DOHH2 (cell line): ENCODE data around the gene RPL35.

ENCODE experiments used
- H3F3A ChIP-seq: fragments of 200-600 bp; sonication (generic), shearing (Covaris generic); 2 replicates; pipeline ENCODE4 v1.6.0; 2016; ENCODE audit warnings: antibody characterized with exemption, mild to moderate bottlenecking; ENCODE audit not compliant: control insufficient read depth, insufficient read depth
- H3K27ac ChIP-seq: fragments of 200-600 bp; sonication (generic); 2 replicates; pipeline ENCODE4 v1.5.1; 2014; ENCODE audit warnings: low read depth, mild to moderate bottlenecking, low read length, moderate library complexity
- H3K27me3 ChIP-seq: fragments of 200-600 bp; sonication (generic); 2 replicates; pipeline ENCODE4 v1.6.1; 2014; ENCODE audit warnings: mild to moderate bottlenecking, low read length, mixed read lengths; ENCODE audit not compliant: control insufficient read depth
- H3K36me3 ChIP-seq: fragments of 200-600 bp; sonication (generic); 2 replicates; pipeline ENCODE4 v1.6.1; 2014; ENCODE audit warnings: mild to moderate bottlenecking, low read length, moderate library complexity, mixed read lengths; ENCODE audit not compliant: control insufficient read depth
- H3K4me1 ChIP-seq: fragments of 200-600 bp; sonication (generic); 2 replicates; pipeline ENCODE4 v1.6.1; 2014; ENCODE audit warnings: mild to moderate bottlenecking, low read length, mixed read lengths; ENCODE audit not compliant: control insufficient read depth
- H3K4me2 ChIP-seq: fragments of 200-600 bp; sonication (generic); 2 replicates; pipeline ENCODE4 v1.6.0; 2014; ENCODE audit warnings: mild to moderate bottlenecking, low read length, moderate library complexity
- H3K4me3 ChIP-seq: fragments of 200-600 bp; sonication (generic); 2 replicates; pipeline ENCODE4 v1.5.1; 2014; ENCODE audit warnings: mild to moderate bottlenecking, low read length, mixed read lengths
- H3K79me2 ChIP-seq: fragments of 200-600 bp; sonication (generic); 2 replicates; pipeline ENCODE4 v1.6.1; 2014; ENCODE audit warnings: mild to moderate bottlenecking, low read length, mixed read lengths; ENCODE audit not compliant: control insufficient read depth
- H3K9me2 ChIP-seq: fragments of 200-600 bp; sonication (generic); replicated peaks from 2 replicates; pipeline ENCODE4 v1.6.1; 2014; ENCODE audit warnings: mild to moderate bottlenecking, low read length, mixed read lengths; ENCODE audit not compliant: control insufficient read depth
- H3K9me3 ChIP-seq: fragments of 200-600 bp; sonication (generic); 2 replicates; pipeline ENCODE4 v1.6.1; 2014; ENCODE audit warnings: antibody characterized with exemption, low read length, mixed read lengths; ENCODE audit not compliant: control insufficient read depth, insufficient read depth
- H4K20me1 ChIP-seq: fragments of 200-600 bp; sonication (generic); 2 replicates; pipeline ENCODE4 v1.6.0; 2014; ENCODE audit warnings: low read depth, mild to moderate bottlenecking, antibody characterized with exemption, low read length, moderate library complexity; ENCODE audit not compliant: control insufficient read depth, insufficient read depth
- EZH2phosphoT487 ChIP-seq: fragments of 200-600 bp; sonication (generic); IDR thresholded peaks from 2 replicates; pipeline ENCODE4 v1.6.1; 2017; ENCODE audit warnings: borderline replicate concordance, mild to moderate bottlenecking, antibody characterized with exemption, low read length, moderate library complexity, mixed read lengths
- TF ChIP-seq, protein P1 (sequence below): fragments of 200-600 bp; sonication (generic); IDR thresholded peaks from one replicate; pipeline ENCODE4 v1.5.1; 2014; ENCODE audit warnings: antibody characterized with exemption, mild to moderate bottlenecking, low read depth, low read length; ENCODE audit not compliant: poor library complexity, severe bottlenecking

RPL35 gene

DNA sequence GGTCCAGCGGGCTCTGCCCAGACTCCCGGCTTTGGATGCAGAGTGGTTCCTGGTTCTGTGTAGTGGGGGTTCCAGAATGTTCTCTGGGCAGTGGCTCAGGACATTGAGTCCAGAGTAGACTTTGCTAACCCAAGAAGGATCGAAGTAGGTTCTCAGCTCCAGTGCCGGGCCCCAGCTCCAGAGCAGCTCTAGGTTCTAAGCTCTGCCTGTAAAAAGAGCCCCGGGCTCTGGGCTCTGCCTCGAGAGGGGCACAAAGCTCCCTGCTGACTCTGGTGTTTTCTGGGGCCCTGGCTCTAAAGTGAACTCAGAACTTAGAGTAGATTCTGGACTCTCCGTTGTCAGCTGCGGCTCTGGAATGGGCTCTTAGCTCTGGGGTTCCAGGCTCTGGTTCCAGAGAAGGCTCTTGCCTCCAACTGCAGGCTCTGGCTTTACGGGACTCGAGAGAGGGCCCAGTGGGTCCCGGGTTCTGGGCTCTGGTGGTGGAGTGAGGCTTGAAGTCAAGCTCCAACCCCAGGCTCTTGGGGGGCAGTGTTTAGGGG is 8.1 kb downstream of the RPL35 start:
- Histone ChIP-seq H3K36me3 (peaks cover 27% of the 10 kb centered on the region), H3K4me2 (peak overlapping the region; percentile 77), H4K20me1 (peaks cover 14% of the 10 kb centered on the region; the same call in 1 of the 2 replicates), H3K27ac (no peak overlapping the region), H3K9me3 (no peaks in the 10 kb centered on the region), H3K79me2 (peaks cover 4% of the 10 kb centered on the region; the same call in 1 of the 2 replicates), H3F3A (peaks cover 36% of the 10 kb centered on the region), H3K9me2 (no peaks in the 10 kb centered on the region), H3K4me3 (peak overlapping the region; percentile 65), H3K27me3 (peaks cover 4% of the 10 kb centered on the region; the same call in 1 of the 2 replicates), H3K4me1 (peaks cover 10% of the 10 kb centered on the region)
- TF ChIP-seq EZH2phosphoT487 = no peak
- TF ChIP-seq, protein P1, sequence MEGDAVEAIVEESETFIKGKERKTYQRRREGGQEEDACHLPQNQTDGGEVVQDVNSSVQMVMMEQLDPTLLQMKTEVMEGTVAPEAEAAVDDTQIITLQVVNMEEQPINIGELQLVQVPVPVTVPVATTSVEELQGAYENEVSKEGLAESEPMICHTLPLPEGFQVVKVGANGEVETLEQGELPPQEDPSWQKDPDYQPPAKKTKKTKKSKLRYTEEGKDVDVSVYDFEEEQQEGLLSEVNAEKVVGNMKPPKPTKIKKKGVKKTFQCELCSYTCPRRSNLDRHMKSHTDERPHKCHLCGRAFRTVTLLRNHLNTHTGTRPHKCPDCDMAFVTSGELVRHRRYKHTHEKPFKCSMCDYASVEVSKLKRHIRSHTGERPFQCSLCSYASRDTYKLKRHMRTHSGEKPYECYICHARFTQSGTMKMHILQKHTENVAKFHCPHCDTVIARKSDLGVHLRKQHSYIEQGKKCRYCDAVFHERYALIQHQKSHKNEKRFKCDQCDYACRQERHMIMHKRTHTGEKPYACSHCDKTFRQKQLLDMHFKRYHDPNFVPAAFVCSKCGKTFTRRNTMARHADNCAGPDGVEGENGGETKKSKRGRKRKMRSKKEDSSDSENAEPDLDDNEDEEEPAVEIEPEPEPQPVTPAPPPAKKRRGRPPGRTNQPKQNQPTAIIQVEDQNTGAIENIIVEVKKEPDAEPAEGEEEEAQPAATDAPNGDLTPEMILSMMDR = no peak

- Histone ChIP-seq H4K20me1 (peaks cover 12% of the 10 kb centered on the region; the same call in 1 of the 2 replicates), H3F3A (peaks cover 31% of the 10 kb centered on the region), H3K4me3 (peak within 1 kb of the TSS; percentile 65), H3K36me3 (peaks cover 20% of the 10 kb centered on the region), H3K27me3 (peaks cover 7% of the 10 kb centered on the region; the same call in 1 of the 2 replicates), H3K9me2 (no peaks in the 10 kb centered on the region), H3K79me2 (no peaks in the 10 kb centered on the region), H3K4me1 (peaks cover 10% of the 10 kb centered on the region), H3K27ac (no peak within 1 kb of the TSS), H3K4me2 (peak within 1 kb of the TSS; percentile 77), H3K9me3 (no peaks in the 10 kb centered on the region)
- TF ChIP-seq, protein P1 = peak; percentile 99
- no peak for TF ChIP-seq EZH2phosphoT487
Measured at GRCh38 chr9:124852829-124853531, 8.8 kb downstream of the RPL35 start, which contains the start of gene WDR38. TSS of gene WDR38 (plus strand) at chr9:124853460. CDS start at chr9:124853532, 72 bp downstream.

DNA sequence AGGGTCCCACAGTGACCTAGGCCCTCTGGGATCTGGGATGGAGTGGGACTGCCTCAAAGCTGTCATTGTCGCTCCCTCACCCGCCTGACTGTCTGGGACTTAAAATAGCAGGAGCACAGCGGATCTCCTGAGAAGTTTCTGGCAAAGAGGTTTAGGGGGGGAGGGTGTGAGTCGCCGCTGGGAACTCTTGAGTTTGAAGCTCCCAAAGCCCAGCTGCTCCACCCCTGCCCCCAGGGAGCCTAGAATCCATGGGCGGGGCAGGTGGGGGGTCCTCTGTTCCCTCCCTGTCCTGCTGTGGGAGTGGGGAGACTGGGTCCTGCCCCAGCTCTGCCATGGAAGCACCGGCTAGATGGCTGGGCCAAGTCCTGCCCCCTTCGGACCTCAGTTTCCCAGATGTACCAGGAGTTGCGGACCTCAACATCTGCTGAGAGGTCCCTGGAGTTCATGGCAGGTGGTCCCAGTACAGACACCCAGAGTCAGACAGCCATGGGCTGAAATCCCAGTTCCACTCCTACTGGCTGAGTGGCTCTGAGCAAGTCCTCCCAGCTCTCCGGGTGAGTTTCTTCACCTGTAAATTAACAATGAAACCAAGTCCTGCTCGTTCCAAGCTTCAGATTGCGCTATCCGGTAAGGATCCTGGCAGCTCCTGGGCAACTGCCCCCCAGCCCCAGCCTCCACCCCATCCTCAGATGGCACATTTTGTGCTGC is 9.5 kb downstream of the RPL35 start:
- no peaks in the 10 kb centered on the region for H3K9me3 ChIP-seq
- H4K20me1 ChIP-seq = peaks cover 12% of the 10 kb centered on the region; the same call in 1 of the 2 replicates
- no peaks in the 10 kb centered on the region for H3K9me2 ChIP-seq
- H3K4me2 ChIP-seq = peak overlapping the region; percentile 77
- no peaks in the 10 kb centered on the region for H3K79me2 ChIP-seq
- H3F3A ChIP-seq = peaks cover 29% of the 10 kb centered on the region
- H3K27me3 ChIP-seq = peaks cover 7% of the 10 kb centered on the region; the same call in 1 of the 2 replicates
- no peak overlapping the region for H3K27ac ChIP-seq
- peaks cover 13% of the 10 kb centered on the region for H3K36me3 ChIP-seq
- peaks cover 10% of the 10 kb centered on the region for H3K4me1 ChIP-seq
- TF ChIP-seq, protein P1 = no peak
- TF ChIP-seq EZH2phosphoT487 = no peak
- H3K4me3 ChIP-seq = peak overlapping the region; percentile 65
